B cell (primary cell): Measurements from ENCODE around the gene MED22. TPM values are rescaled to one million over a fixed set of nuclear protein-coding genes. Genes with fewer than 3 reads are reported as not detected.
A peak's percentile ranks its signal among the peaks of the same experiment; 100 is the strongest.
"Not testable (repeated sequence)": the region's sequence is repeated elsewhere in the genome, so short reads cannot be mapped to it uniquely, and the experiment has no call there.

ENCODE experiments used
- ATAC-seq: fragments of 200-7000 bp; cut with Tn5 transposase; one replicate; pipeline ENCODE4 v1.10.0; 2021; ENCODE audit warnings: low read depth, mild to moderate bottlenecking, moderate number of reproducible peaks, moderate library complexity
- CTCF ChIA-PET: fragments of 350-600 bp; sonication (Branson Sonifier 250); formaldehyde crosslinking; loops from one replicate; lab custom pipeline; 2021; ENCODE audit warnings: antibody characterized with exemption, inconsistent platforms; lab: Charles Lee
- POLR2A ChIA-PET: fragments of 350-600 bp; sonication (Branson Sonifier 250); formaldehyde crosslinking; loops from one replicate; lab custom pipeline; 2021; ENCODE audit warnings: antibody characterized with exemption; lab: Charles Lee
- DNase-seq: peaks from one replicate; pipeline ENCODE4 v3.0.0; 2013
- H2AFZ ChIP-seq: 2 replicates; pipeline ENCODE4 v1.6.1; 2012; ENCODE audit warnings: mild to moderate bottlenecking, low read depth, low read length; ENCODE audit not compliant: insufficient read depth, poor library complexity, severe bottlenecking
- H3K27ac ChIP-seq, 2 donors: 1 replicate in 1 of 2; 2 replicates in 1 of 2; pipeline ENCODE4 v1.5.1; 2012 to 2013; ENCODE audit warnings: low read length in 2 of 2, mild to moderate bottlenecking in 2 of 2, moderate library complexity in 1 of 2
- H3K27me3 ChIP-seq, 4 experiments: fragments of 200-600 bp in 1 of 4; sonication (generic) in 1 of 4; replicated peaks in 1 of 4; 1 replicate in 2 of 4; 2 replicates in 2 of 4; pipeline versions ENCODE4 v1.6.1 to v1.7.0; 2013 to 2016; ENCODE audit warnings: low read length in 3 of 4, mild to moderate bottlenecking in 2 of 4, mixed read lengths in 1 of 4, moderate library complexity in 1 of 4; ENCODE audit not compliant: insufficient read depth in 4 of 4, control insufficient read depth in 3 of 4; ENCODE audit errors: control extremely low read depth in 1 of 4
- H3K36me3 ChIP-seq, 2 experiments: replicated peaks in 1 of 2; 1 replicate in 1 of 2; 2 replicates in 1 of 2; pipeline versions ENCODE4 v1.6.1 to v1.7.1; 2013; ENCODE audit warnings: low read length in 1 of 2; ENCODE audit not compliant: insufficient read depth in 2 of 2, control insufficient read depth in 1 of 2; ENCODE audit errors: control extremely low read depth in 1 of 2, extremely low read depth in 1 of 2
- H3K4me1 ChIP-seq, 2 donors: fragments of 200-600 bp in 1 of 2; sonication (generic) in 1 of 2; 1 replicate in 1 of 2; 2 replicates in 1 of 2; pipeline versions ENCODE4 v1.5.1 to v1.6.1; 2013 to 2017; ENCODE audit warnings: low read length in 2 of 2; ENCODE audit not compliant: control insufficient read depth in 2 of 2, insufficient read depth in 2 of 2
- H3K4me2 ChIP-seq: replicated peaks from 2 replicates; pipeline ENCODE3; 2012; ENCODE audit warnings: mild to moderate bottlenecking, low read depth, low read length; ENCODE audit not compliant: poor library complexity, severe bottlenecking
- H3K4me3 ChIP-seq, 5 experiments: fragments of 200-600 bp in 1 of 5; sonication (generic) in 1 of 5; 1 replicate in 3 of 5; 2 replicates in 2 of 5; pipeline versions ENCODE4 v1.5.1 to v1.7.0; 2011 to 2016; ENCODE audit warnings: low read length in 4 of 5, mild to moderate bottlenecking in 4 of 5, low read depth in 2 of 5, control low read depth in 1 of 5, moderate library complexity in 1 of 5; ENCODE audit not compliant: insufficient read depth in 1 of 5; ENCODE audit errors: control extremely low read depth in 1 of 5, extremely low read depth in 1 of 5
- H3K79me2 ChIP-seq: fragments of 200-600 bp; sonication (generic); one replicate; pipeline ENCODE4 v1.6.0; 2016; ENCODE audit warnings: low read length; ENCODE audit not compliant: control insufficient read depth, insufficient read depth
- H3K9ac ChIP-seq: fragments of 200-600 bp; sonication (generic); 2 replicates; pipeline ENCODE4 v1.6.1; 2017; ENCODE audit warnings: mild to moderate bottlenecking, low read length, moderate library complexity
- H3K9me3 ChIP-seq, 3 donors: one replicate each; pipeline versions ENCODE4 v1.6.1 to v1.7.1; 2013; ENCODE audit warnings: low read length in 2 of 3; ENCODE audit not compliant: control insufficient read depth in 2 of 3, insufficient read depth in 1 of 3; ENCODE audit errors: control extremely low read depth in 1 of 3
- H4K20me1 ChIP-seq: 2 replicates; pipeline ENCODE4 v1.6.0; 2012; ENCODE audit warnings: mild to moderate bottlenecking, low read length; ENCODE audit not compliant: insufficient read depth, control insufficient read depth, poor library complexity, severe bottlenecking
- H3K27ac Mint-ChIP-seq: one replicate; pipeline ENCODE4 v1.8.0; 2021; ENCODE audit warnings: mixed read lengths
- H3K27me3 Mint-ChIP-seq: one replicate; pipeline ENCODE4 v1.8.0; 2021; ENCODE audit warnings: mixed read lengths
- H3K4me1 Mint-ChIP-seq: one replicate; pipeline ENCODE4 v1.8.0; 2021; ENCODE audit warnings: mixed read lengths
- H3K4me3 Mint-ChIP-seq: one replicate; pipeline ENCODE4 v1.8.0; 2021; ENCODE audit warnings: mixed read lengths
- H3K9me3 Mint-ChIP-seq: one replicate; pipeline ENCODE4 v1.8.0; 2022; ENCODE audit warnings: mixed read lengths; ENCODE audit not compliant: insufficient read depth
- EZH2 ChIP-seq: IDR thresholded peaks from 2 replicates; pipeline ENCODE4 v1.6.1; 2012; ENCODE audit warnings: borderline replicate concordance, low read depth, mild to moderate bottlenecking, moderate library complexity, low read length; ENCODE audit not compliant: insufficient read depth, poor library complexity, severe bottlenecking
- WGBS: methylation state at CpG from one replicate; pipeline ENCODE4 v1.1.5; 2013; ENCODE audit warnings: missing lambda C conversion rate; ENCODE audit not compliant: insufficient coverage; 5-methylcytosine and 5-hydroxymethylcytosine counted together
- intact Hi-C: fragments of 100-400 bp; cut with micrococcal nuclease; formaldehyde crosslinking; loops from one replicate; pipeline ENCODE4 v1.10.0; 2022
- polyA plus RNA-seq: library from polyadenylated mRNA; depleted of rRNA; stranded (reverse); fragments of >200 nt; gene quantifications from 2 replicates; pipeline ENCODE4 v1.2.3, GENCODE V29; 2012
- total RNA-seq, 2 donors: library from RNA; stranded (reverse); fragments of 120-200 nt in 1 of 2; gene quantifications; 1 replicate in 1 of 2; 2 replicates in 1 of 2; pipeline versions ENCODE4 v1.2.3 to v1.2.4, GENCODE V29; 2013 to 2022
- TF ChIP-seq, protein P1 (sequence below): fragments of 200-600 bp; IDR thresholded peaks from one replicate; pipeline ENCODE4 v1.8.0; 2022; ENCODE audit warnings: antibody characterized with exemption, mild to moderate bottlenecking

MED22 gene
- total and polyA plus RNA-seq, 2 donors (not counting 1 experiment from before 2014, with no cell fraction given), result 44.9 to 50.4 TPM

DNA sequence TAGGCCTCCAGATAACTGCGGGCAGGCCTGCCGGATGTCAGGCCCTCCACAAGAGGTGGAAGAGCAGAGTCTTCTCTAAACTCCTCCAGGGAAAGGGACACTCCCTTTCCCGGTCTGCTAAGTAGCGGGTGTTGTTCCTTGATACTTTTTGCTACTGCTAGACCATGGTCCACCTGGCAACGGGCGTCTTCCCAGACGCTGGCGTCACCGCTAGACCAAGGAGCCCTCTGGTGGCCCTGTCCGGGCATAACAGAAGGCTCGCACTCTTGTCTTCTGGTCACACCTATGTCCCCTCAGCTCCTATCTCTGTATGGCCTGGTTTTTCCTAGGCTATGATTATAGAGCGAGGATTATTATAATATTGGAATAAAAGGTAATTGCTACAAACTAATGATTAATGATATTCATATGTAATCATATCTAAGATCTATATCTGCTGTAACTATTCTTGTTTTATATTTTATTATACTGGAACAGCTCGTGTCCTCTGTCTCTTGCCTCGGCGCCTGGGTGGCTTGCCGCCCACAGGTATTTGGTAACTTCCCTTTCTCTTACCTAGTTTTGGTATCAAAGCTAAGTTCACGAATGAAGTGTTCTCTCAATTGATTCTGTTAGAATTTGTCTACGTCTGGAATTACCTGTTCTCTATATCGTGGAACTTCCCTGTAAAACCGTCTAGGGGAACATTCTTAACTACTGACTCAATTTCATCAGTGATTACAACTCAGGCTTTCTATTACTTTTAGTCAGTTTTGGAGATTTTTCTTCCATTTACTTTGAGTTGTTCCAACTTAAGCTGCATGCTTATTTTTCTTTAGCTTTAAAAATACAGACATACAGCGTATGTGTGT lies 18.4 kb downstream of the MED22 start:
- TF ChIP-seq, protein P1, sequence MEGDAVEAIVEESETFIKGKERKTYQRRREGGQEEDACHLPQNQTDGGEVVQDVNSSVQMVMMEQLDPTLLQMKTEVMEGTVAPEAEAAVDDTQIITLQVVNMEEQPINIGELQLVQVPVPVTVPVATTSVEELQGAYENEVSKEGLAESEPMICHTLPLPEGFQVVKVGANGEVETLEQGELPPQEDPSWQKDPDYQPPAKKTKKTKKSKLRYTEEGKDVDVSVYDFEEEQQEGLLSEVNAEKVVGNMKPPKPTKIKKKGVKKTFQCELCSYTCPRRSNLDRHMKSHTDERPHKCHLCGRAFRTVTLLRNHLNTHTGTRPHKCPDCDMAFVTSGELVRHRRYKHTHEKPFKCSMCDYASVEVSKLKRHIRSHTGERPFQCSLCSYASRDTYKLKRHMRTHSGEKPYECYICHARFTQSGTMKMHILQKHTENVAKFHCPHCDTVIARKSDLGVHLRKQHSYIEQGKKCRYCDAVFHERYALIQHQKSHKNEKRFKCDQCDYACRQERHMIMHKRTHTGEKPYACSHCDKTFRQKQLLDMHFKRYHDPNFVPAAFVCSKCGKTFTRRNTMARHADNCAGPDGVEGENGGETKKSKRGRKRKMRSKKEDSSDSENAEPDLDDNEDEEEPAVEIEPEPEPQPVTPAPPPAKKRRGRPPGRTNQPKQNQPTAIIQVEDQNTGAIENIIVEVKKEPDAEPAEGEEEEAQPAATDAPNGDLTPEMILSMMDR, result peak; percentile 52
- ATAC-seq, H3K4me2 ChIP-seq, H3K4me3 Mint-ChIP-seq, H3K27ac Mint-ChIP-seq, POLR2A ChIA-PET, H3K9ac ChIP-seq, H3K27ac ChIP-seq, H3K4me3 ChIP-seq, H3K9me3 Mint-ChIP-seq, intact Hi-C loops, H3K27me3 Mint-ChIP-seq, H3K4me1 ChIP-seq, H2AFZ ChIP-seq, H3K79me2 ChIP-seq, H3K9me3 ChIP-seq, H3K27me3 ChIP-seq: not testable (repeated sequence)
- H3K4me1 Mint-ChIP-seq, result peaks cover 11% of the 10 kb centered on the region
- Histone ChIP-seq H3K36me3 (peaks cover 3 to 41% of the 10 kb centered on the region in 2 experiments), H4K20me1 (peaks cover 36% of the 10 kb centered on the region)
- WGBS, result 60% methylated on average over 3 of the region's 21 CpGs
- DNase-seq, result peak; percentile 22
- CTCF ChIA-PET, result interaction anchor here (0.6 to 1.6 kb wide), 3 partner anchors 14 to 307 kb away, joined by 4 to 5 read pairs (median 4); no protein-coding TSS in a partner anchor

DNA sequence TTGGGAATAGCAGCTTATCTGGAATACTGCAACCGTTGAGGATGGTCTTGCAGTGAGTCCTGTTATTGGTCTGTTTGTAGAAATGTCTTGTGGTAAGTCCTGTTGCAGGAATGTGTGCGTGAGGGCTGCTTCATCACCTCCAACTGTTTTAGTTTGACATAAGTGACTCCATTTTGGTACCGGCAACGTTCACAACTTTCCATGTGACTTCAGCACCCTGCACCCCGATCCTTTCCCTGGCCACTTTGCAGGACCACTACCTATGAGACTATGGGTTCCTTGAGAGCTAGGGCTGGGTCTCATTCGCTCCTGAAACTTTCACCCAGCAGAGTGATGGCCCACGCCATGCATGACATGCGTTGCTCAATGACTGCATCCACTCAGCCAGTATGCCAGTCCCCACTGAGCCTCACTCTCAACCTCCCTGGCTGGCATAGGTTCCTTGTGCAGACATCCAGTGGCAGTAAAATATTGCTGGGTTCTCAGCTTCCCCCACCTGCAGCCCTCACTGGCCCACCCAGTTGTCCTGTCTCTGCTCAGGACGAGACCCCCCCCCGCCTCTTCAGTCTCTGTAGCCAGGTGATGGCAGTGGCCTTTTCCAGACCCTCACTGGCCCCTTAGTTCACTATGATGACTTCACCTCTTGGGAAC lies 20.0 kb downstream of the MED22 start:
- Mint-ChIP-seq H3K27ac (no peak overlapping the region), H3K27me3 (no peaks in the 10 kb centered on the region), H3K4me3 (no peak overlapping the region), H3K9me3 (no peaks in the 10 kb centered on the region), H3K4me1 (peaks cover 4% of the 10 kb centered on the region)
- Histone ChIP-seq H3K4me3 (no peak overlapping the region), H2AFZ (no peak overlapping the region), H3K4me2 (no peak overlapping the region), H3K4me1 (no peaks in the 10 kb centered on the region), H3K9me3 (peaks cover 0 to 8% (median 0%) of the 10 kb centered on the region in 3 donors), H3K27me3 (no peaks in the 10 kb centered on the region), H4K20me1 (peaks cover 20% of the 10 kb centered on the region), H3K9ac (no peak overlapping the region), H3K27ac (no peak overlapping the region), H3K36me3 (peaks cover 3 to 25% of the 10 kb centered on the region in 2 experiments), H3K79me2 (no peaks in the 10 kb centered on the region)
- ATAC-seq, result no peak
- POLR2A ChIA-PET, result no interaction called here
- DNase-seq, result no peak
- intact Hi-C loops, result no loop called here
- WGBS, result 96% methylated on average over 8 of the region's 10 CpGs
- no peak for TF ChIP-seq EZH2
- TF ChIP-seq, protein P1, result no peak
- CTCF ChIA-PET, result no interaction called here

DNA sequence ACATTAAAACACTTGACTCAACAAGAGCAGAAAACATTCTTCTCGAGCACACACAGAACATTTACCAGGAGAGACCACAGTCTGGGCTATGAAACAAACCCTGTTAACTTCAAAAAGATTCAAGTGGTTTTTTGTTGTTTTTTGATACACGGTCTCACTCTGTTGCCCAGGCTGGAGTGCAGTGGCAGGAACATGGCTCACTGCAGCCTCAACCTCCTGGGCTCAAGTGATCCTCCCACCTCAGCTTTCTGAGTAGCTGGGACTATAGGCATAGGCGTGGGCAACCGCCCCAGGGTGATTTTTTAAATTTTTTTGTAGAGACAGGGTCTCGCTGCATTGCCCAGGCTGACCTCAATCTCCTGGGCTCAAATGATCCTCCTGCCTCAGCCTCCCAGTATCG lies 20.9 kb downstream of the MED22 start:
- H3K27me3 Mint-ChIP-seq, H3K9ac ChIP-seq, H3K27me3 ChIP-seq, H3K4me1 ChIP-seq, H3K9me3 Mint-ChIP-seq, H3K4me2 ChIP-seq, CTCF ChIA-PET, H3K27ac Mint-ChIP-seq, H2AFZ ChIP-seq, H3K79me2 ChIP-seq, H3K9me3 ChIP-seq, DNase-seq, ATAC-seq, H3K4me3 Mint-ChIP-seq, H3K27ac ChIP-seq, H3K4me1 Mint-ChIP-seq, intact Hi-C loops, H3K4me3 ChIP-seq, POLR2A ChIA-PET: not testable (repeated sequence)
- Histone ChIP-seq H4K20me1 (peaks cover 11% of the 10 kb centered on the region), H3K36me3 (peaks cover 3 to 16% of the 10 kb centered on the region in 2 experiments)
- 84% methylated on average over 3 of the region's 6 CpGs for WGBS
